ENCODE measurements around the gene EP400. TPM values are rescaled to one million over a fixed set of nuclear protein-coding genes. Genes with fewer than 3 reads are reported as not detected.

The EP400 gene
- total and polyA plus RNA-seq, 2 of the 13 experiments (the other 11 are each of a cell fraction or from before 2014, with no cell fraction given), result 4.9 to 5.0 TPM

GRCh38 chr12:131943876-131944275 lies 5.9 kb upstream of the EP400 start:
- no peak overlapping the region for H3K27ac ChIP-seq (ENCODE audit: extremely low read length, insufficient read depth, low read length)
- H3K4me2 ChIP-seq (ENCODE audit: low read depth, low read length), result no peak overlapping the region
- no peaks in the 10 kb centered on the region for H3K9me3 ChIP-seq (ENCODE audit: low read length)
- no peak overlapping the region for H3K4me3 ChIP-seq (replicated peaks in 1 of 3; ENCODE audit: insufficient read depth in 1 of 3, low read depth in 2 of 3, low read length in 3 of 3)
- no peak overlapping the region for H2AFZ ChIP-seq (ENCODE audit: low read length)
- TF ChIP-seq MED1 (CRISPR knock-in tag; IDR thresholded peaks at IDR 0.05), result no peak
- H3K4me1 ChIP-seq (ENCODE audit: insufficient read depth, low read length), result peaks cover 10% of the 10 kb centered on the region; the same call in 1 of the 2 replicates
- ChIA-PET POLR2A (no interaction called here), CTCF (ENCODE audit: low intra/inter-chr PET ratio, low total read pairs) (no interaction called here)
- no TSS peak for BruUV-seq (replicated peaks)
- WGBS (ENCODE audit: low lambda C conversion rate), result 96% methylated on average over 10 of the region's 10 CpGs
- H4K20me1 ChIP-seq (ENCODE audit: insufficient read depth, low read length), result no peaks in the 10 kb centered on the region
- H3K27me3 ChIP-seq (ENCODE audit: control insufficient read depth in 1 of 2, insufficient read depth in 2 of 2, low read length in 2 of 2), result no peaks in the 10 kb centered on the region
- FAIRE-seq (no peak), ATAC-seq (no peak), DNase-seq (ENCODE audit: low spot score) (no peak)
- no peaks in the 10 kb centered on the region for H3K79me2 ChIP-seq (ENCODE audit: insufficient read depth, low read length)
- peaks cover 9 to 41% of the 10 kb centered on the region in 2 experiments for H3K36me3 ChIP-seq (replicated peaks in 1 of 2; ENCODE audit: control insufficient read depth in 1 of 2, insufficient read depth in 2 of 2, low read length in 2 of 2)
- in situ Hi-C loops (cut with HindIII; ENCODE audit: extremely low pct_ligation_motif_present, low pct_unique_long_range_greater_than_20kb) (no loop called here), intact Hi-C loops (cut with micrococcal nuclease; ENCODE audit: unreplicated experiment) (no loop called here)
- no peak overlapping the region for H3K9ac ChIP-seq (ENCODE audit: insufficient read depth, low read depth, low read length)

GRCh38 chr12:131944601-131945251 lies 5.0 kb upstream of the EP400 start:
- Histone ChIP-seq H3K4me1 (ENCODE audit: insufficient read depth, low read length) (peaks cover 15% of the 10 kb centered on the region; the same call in 1 of the 2 replicates), H3K4me3 (replicated peaks in 1 of 3; ENCODE audit: insufficient read depth in 1 of 3, low read depth in 2 of 3, low read length in 3 of 3) (no peak overlapping the region), H3K27ac (ENCODE audit: extremely low read length, insufficient read depth, low read length) (no peak overlapping the region), H3K36me3 (replicated peaks in 1 of 2; ENCODE audit: control insufficient read depth in 1 of 2, insufficient read depth in 2 of 2, low read length in 2 of 2) (peaks cover 6 to 34% of the 10 kb centered on the region in 2 experiments; a peak in 4 of 5 replicates), H3K79me2 (ENCODE audit: insufficient read depth, low read length) (no peaks in the 10 kb centered on the region), H3K9me3 (ENCODE audit: low read length) (no peaks in the 10 kb centered on the region), H3K27me3 (ENCODE audit: control insufficient read depth in 1 of 2, insufficient read depth in 2 of 2, low read length in 2 of 2) (no peaks in the 10 kb centered on the region), H2AFZ (ENCODE audit: low read length) (no peak overlapping the region), H3K4me2 (ENCODE audit: low read depth, low read length) (no peak overlapping the region), H4K20me1 (ENCODE audit: insufficient read depth, low read length) (no peaks in the 10 kb centered on the region), H3K9ac (ENCODE audit: insufficient read depth, low read depth, low read length) (no peak overlapping the region)
- no peak for ATAC-seq
- POLR2A ChIA-PET, result no interaction called here
- no peak for DNase-seq (ENCODE audit: low spot score)
- FAIRE-seq, result no peak
- BruUV-seq (replicated peaks), result no TSS peak
- CTCF ChIA-PET (ENCODE audit: low intra/inter-chr PET ratio, low total read pairs), result no interaction called here
- WGBS (ENCODE audit: low lambda C conversion rate), result 92% methylated on average over 7 of the region's 35 CpGs
- intact Hi-C loops (cut with micrococcal nuclease; ENCODE audit: unreplicated experiment), result no loop called here
- in situ Hi-C loops (cut with HindIII; ENCODE audit: extremely low pct_ligation_motif_present, low pct_unique_long_range_greater_than_20kb), result no loop called here
- TF ChIP-seq KLF15 (CRISPR knock-in tag; IDR thresholded peaks at IDR 0.05; ENCODE audit: borderline replicate concordance), result no peak
- TF ChIP-seq FOSL1 (CRISPR knock-in tag; IDR thresholded peaks at IDR 0.05; ENCODE audit: borderline replicate concordance), result no peak
- TF ChIP-seq KAT2B (IDR thresholded peaks at IDR 0.05; ENCODE audit: borderline replicate concordance, low read depth, low read length), result no peak
- no peak for TF ChIP-seq ATF4 (CRISPR knock-in tag; IDR thresholded peaks at IDR 0.05)
- peak; percentile 96 for TF ChIP-seq AGO2 (optimal IDR thresholded peaks at IDR 0.05; ENCODE audit: low read depth, low read length)
- TF ChIP-seq, protein P1, sequence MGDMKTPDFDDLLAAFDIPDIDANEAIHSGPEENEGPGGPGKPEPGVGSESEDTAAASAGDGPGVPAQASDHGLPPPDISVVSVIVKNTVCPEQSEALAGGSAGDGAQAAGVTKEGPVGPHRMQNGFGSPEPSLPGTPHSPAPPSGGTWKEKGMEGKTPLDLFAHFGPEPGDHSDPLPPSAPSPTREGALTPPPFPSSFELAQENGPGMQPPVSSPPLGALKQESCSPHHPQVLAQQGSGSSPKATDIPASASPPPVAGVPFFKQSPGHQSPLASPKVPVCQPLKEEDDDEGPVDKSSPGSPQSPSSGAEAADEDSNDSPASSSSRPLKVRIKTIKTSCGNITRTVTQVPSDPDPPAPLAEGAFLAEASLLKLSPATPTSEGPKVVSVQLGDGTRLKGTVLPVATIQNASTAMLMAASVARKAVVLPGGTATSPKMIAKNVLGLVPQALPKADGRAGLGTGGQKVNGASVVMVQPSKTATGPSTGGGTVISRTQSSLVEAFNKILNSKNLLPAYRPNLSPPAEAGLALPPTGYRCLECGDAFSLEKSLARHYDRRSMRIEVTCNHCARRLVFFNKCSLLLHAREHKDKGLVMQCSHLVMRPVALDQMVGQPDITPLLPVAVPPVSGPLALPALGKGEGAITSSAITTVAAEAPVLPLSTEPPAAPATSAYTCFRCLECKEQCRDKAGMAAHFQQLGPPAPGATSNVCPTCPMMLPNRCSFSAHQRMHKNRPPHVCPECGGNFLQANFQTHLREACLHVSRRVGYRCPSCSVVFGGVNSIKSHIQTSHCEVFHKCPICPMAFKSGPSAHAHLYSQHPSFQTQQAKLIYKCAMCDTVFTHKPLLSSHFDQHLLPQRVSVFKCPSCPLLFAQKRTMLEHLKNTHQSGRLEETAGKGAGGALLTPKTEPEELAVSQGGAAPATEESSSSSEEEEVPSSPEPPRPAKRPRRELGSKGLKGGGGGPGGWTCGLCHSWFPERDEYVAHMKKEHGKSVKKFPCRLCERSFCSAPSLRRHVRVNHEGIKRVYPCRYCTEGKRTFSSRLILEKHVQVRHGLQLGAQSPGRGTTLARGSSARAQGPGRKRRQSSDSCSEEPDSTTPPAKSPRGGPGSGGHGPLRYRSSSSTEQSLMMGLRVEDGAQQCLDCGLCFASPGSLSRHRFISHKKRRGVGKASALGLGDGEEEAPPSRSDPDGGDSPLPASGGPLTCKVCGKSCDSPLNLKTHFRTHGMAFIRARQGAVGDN (CRISPR knock-in tag; IDR thresholded peaks at IDR 0.05), result 0 out of 2 replicates have a peak, but pooled peaks have one; percentile 10
- TF ChIP-seq POLR2A (IDR thresholded peaks at IDR 0.05; ENCODE audit: insufficient read depth in 1 of 2, low read depth in 2 of 2, low read length in 2 of 2), result peak in 1 of 2 experiments; percentile 52; a peak in 1 of 4 replicates
- TF ChIP-seq TFDP2 (CRISPR knock-in tag; IDR thresholded peaks at IDR 0.05), result no peak
- TF ChIP-seq PHF8 (CRISPR knock-in tag; IDR thresholded peaks at IDR 0.05), result no peak
- TF ChIP-seq PCBP1 (IDR thresholded peaks at IDR 0.05; ENCODE audit: borderline replicate concordance, low read depth, low read length), result no peak
- no peak for TF ChIP-seq ZNF367 (CRISPR knock-in tag; IDR thresholded peaks at IDR 0.05; ENCODE audit: borderline replicate concordance)
